K562 (cell line): Measurements from ENCODE around the gene CSNK1D. TPM values are rescaled to one million over a fixed set of nuclear protein-coding genes. Genes with fewer than 3 reads are reported as not detected.

Experiments used
- CBX3 ChIP-seq, 2 experiments: IDR thresholded peaks; 1 replicate in 1 of 2; 2 replicates in 1 of 2; pipeline ENCODE4 v1.6.1; 2012; ENCODE audit warnings: inconsistent platforms in 2 of 2, low read length in 2 of 2, borderline replicate concordance in 1 of 2, control low read depth in 1 of 2
- CBX5 ChIP-seq: IDR thresholded peaks from 2 replicates; pipeline ENCODE4 v1.6.1; 2014; ENCODE audit warnings: low read depth, borderline replicate concordance
- EGR1 ChIP-seq: fragments of 450-650 bp; conservative IDR thresholded peaks from 2 replicates; pipeline ENCODE4 v1.6.1; 2017; ENCODE audit warnings: mild to moderate bottlenecking
- EP300 ChIP-seq: IDR thresholded peaks from 2 replicates; pipeline ENCODE4 v1.6.1; 2012; ENCODE audit warnings: low read length, improper control_type of control experiment
- ETV6 ChIP-seq, 3 experiments: fragments of 150-350 bp in 1 of 3; sonication (generic) in 1 of 3; formaldehyde crosslinking in 1 of 3; IDR thresholded peaks; 2 replicates each; pipeline versions ENCODE4 v1.6.1 to v1.8.0; 2014 to 2022; ENCODE audit warnings: borderline replicate concordance in 2 of 3, low read depth in 2 of 3, antibody characterized with exemption in 1 of 3, low read length in 1 of 3, mild to moderate bottlenecking in 1 of 3, missing genetic modification reagents in 1 of 3
- HNRNPLL ChIP-seq: fragments of 200-400 bp; formaldehyde crosslinking; IDR thresholded peaks from 2 replicates; pipeline ENCODE4 v1.6.1; 2017; ENCODE audit warnings: low read length, low read depth, mild to moderate bottlenecking; ENCODE audit not compliant: poor library complexity, severe bottlenecking
- HOXB6 ChIP-seq: fragments of 250-450 bp; sonication (Bioruptor Pico); IDR thresholded peaks from 2 replicates; pipeline ENCODE4 v1.5.1; 2022; ENCODE audit warnings: mild to moderate bottlenecking, borderline replicate concordance
- MAZ ChIP-seq, 2 experiments: fragments of 450-650 bp in 1 of 2; sonication (generic) in 1 of 2; formaldehyde crosslinking; IDR thresholded peaks in 1 of 2; conservative IDR thresholded peaks in 1 of 2; 2 replicates each; pipeline versions ENCODE4 v1.4.0 to v1.5.0; 2020; ENCODE audit warnings: mild to moderate bottlenecking in 1 of 2, missing genetic modification reagents in 1 of 2
- MBD1 ChIP-seq: fragments of 250-450 bp; sonication (Bioruptor Pico); IDR thresholded peaks from 2 replicates; pipeline ENCODE4 v1.8.0; 2022; ENCODE audit warnings: inconsistent platforms
- PCBP1 ChIP-seq: fragments of 200-400 bp; formaldehyde crosslinking; IDR thresholded peaks from 2 replicates; pipeline ENCODE4 v1.6.1; 2018; ENCODE audit warnings: mild to moderate bottlenecking, low read depth, low read length; ENCODE audit not compliant: poor library complexity, severe bottlenecking
- PHF20 ChIP-seq: fragments of 450-650 bp; IDR thresholded peaks from 2 replicates; pipeline ENCODE4 v1.6.1; 2018; ENCODE audit not compliant: partially characterized antibody
- POLR2G ChIP-seq: fragments of 200-400 bp; formaldehyde crosslinking; IDR thresholded peaks from 2 replicates; pipeline ENCODE4 v1.6.1; 2017; ENCODE audit warnings: low read depth, mild to moderate bottlenecking, antibody characterized with exemption, low read length, moderate library complexity
- RAD21 ChIP-seq, 2 experiments: fragments of 250-450 bp in 1 of 2; fragments of 450-650 bp in 1 of 2; sonication (Bioruptor Pico) in 1 of 2; formaldehyde crosslinking in 1 of 2; IDR thresholded peaks in 1 of 2; conservative IDR thresholded peaks in 1 of 2; 2 replicates each; pipeline versions ENCODE4 v1.4.0 to v1.8.0; 2020 to 2022; ENCODE audit warnings: mild to moderate bottlenecking in 2 of 2, moderate library complexity in 1 of 2
- RBM22 ChIP-seq: fragments of 200-400 bp; formaldehyde crosslinking; IDR thresholded peaks from 2 replicates; pipeline ENCODE4 v1.6.1; 2018; ENCODE audit warnings: low read length, low read depth; ENCODE audit not compliant: poor library complexity, severe bottlenecking
- SMAD1 ChIP-seq: fragments of 150-350 bp; IDR thresholded peaks from 2 replicates; pipeline ENCODE4 v1.6.1; 2014; ENCODE audit warnings: low read length, low read depth; ENCODE audit not compliant: partially characterized antibody
- U2AF1 ChIP-seq: fragments of 200-400 bp; formaldehyde crosslinking; optimal IDR thresholded peaks from 2 replicates; pipeline ENCODE3; 2017; ENCODE audit warnings: mild to moderate bottlenecking, low read depth, low read length, moderate library complexity
- XRCC5 ChIP-seq: fragments of 200-400 bp; formaldehyde crosslinking; IDR thresholded peaks from 2 replicates; pipeline ENCODE4 v1.6.1; 2017; ENCODE audit warnings: low read depth, mild to moderate bottlenecking, low read length
- ZBTB2 ChIP-seq: fragments of 450-650 bp; IDR thresholded peaks from 2 replicates; pipeline ENCODE4 v1.6.1; 2016; ENCODE audit warnings: antibody characterized with exemption
- ZNF133 ChIP-seq: fragments of 250-450 bp; sonication (Bioruptor Pico); IDR thresholded peaks from 2 replicates; pipeline ENCODE4 v1.4.0; 2020; ENCODE audit warnings: mild to moderate bottlenecking
- polyA plus RNA-seq, 8 experiments: library from polyadenylated mRNA; depleted of rRNA in 4 of 8; stranded (reverse) in 5 of 8; unstranded in 3 of 8; fragments of >200 nt; fragmentation: Nextera tagmentation in 2 of 8; fragmentation: Illumina TruSeq in 1 of 8; extraction: Ambion mirVana in 2 of 8; extraction: Trizol in 1 of 8; gene quantifications; 2 replicates each; pipeline versions ENCODE4 v1.2.1 to v1.2.3, GENCODE V29; 2011 to 2014; ENCODE audit warnings: inconsistent platforms in 1 of 8, missing spikeins in 1 of 8
- total RNA-seq, 7 experiments: library from RNA; depleted of rRNA in 6 of 7; stranded (reverse); fragments of >200 nt in 6 of 7; fragmentation: Illumina TruSeq in 2 of 7; extraction: Trizol in 2 of 7; gene quantifications; 2 replicates each; pipeline versions ENCODE4 v1.2.1 to v1.2.3, GENCODE V29; 2011 to 2021; ENCODE audit warnings: low replicate concordance in 1 of 7
- TF ChIP-seq, protein P1 (sequence below): fragments of 250-450 bp; sonication (Bioruptor Pico); IDR thresholded peaks from 2 replicates; pipeline ENCODE4 v1.6.1; 2021; ENCODE audit warnings: mild to moderate bottlenecking
- TF ChIP-seq, protein P2 (sequence below), 2 experiments: fragments of 250-450 bp in 1 of 2; fragments of 450-650 bp in 1 of 2; sonication (Bioruptor Pico) in 1 of 2; IDR thresholded peaks; 2 replicates each; pipeline versions ENCODE4 v1.6.1 to v1.8.0; 2016 to 2021; ENCODE audit warnings: mild to moderate bottlenecking in 2 of 2, moderate library complexity in 2 of 2, missing compliant biosample characterization in 1 of 2, missing genetic modification characterization in 1 of 2

Gene CSNK1D
- total and polyA plus RNA-seq, 9 of the 15 experiments (the other 6 are each of a cell fraction or from before 2014, with no cell fraction given): 6.5 to 133 (median 41.3) TPM

- TF ChIP-seq, protein P1, sequence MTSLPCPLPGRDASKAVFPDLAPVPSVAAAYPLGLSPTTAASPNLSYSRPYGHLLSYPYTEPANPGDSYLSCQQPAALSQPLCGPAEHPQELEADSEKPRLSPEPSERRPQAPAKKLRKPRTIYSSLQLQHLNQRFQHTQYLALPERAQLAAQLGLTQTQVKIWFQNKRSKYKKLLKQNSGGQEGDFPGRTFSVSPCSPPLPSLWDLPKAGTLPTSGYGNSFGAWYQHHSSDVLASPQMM (CRISPR knock-in tag): no peak
- TF ChIP-seq RAD21 (CRISPR knock-in tag; conservative IDR thresholded peaks at IDR 0.05 in 1 of 2, IDR thresholded peaks at IDR 0.05 in 1 of 2) (no peak), SMAD1 (no peak), ETV6 (IDR thresholded peaks at IDR 0.05; ENCODE audit: borderline replicate concordance in 1 of 2, low read depth in 2 of 2, low read length in 1 of 2) (no peak), ETV6 (CRISPR knock-in tag; IDR thresholded peaks at IDR 0.05; ENCODE audit: borderline replicate concordance) (0 out of 2 replicates have a peak, but pooled peaks have one; percentile 13), MBD1 (no peak), PHF20 (peak; percentile 14), U2AF1 (peak; percentile 71), EP300 (peak; percentile 19; the same call in 1 of the 2 replicates), EGR1 (peak; percentile 100), HNRNPLL (peak; percentile 96), CBX5 (no peak), HOXB6 (no peak), ZBTB2 (no peak), MAZ (CRISPR knock-in tag; conservative IDR thresholded peaks at IDR 0.05 in 1 of 2, IDR thresholded peaks at IDR 0.05 in 1 of 2) (peak; percentile 88 to 98), POLR2G (peak; percentile 79), PCBP1 (peak; percentile 75), ZNF133 (no peak), RBM22 (peak; percentile 96), CBX3 (IDR thresholded peaks at IDR 0.05; ENCODE audit: borderline replicate concordance in 1 of 2, low read length in 2 of 2) (0 out of 3 replicates have a peak, but pooled peaks of 1 of the 2 experiments have one; percentile 28), XRCC5 (peak; percentile 78; the same call in 1 of the 2 replicates)
- TF ChIP-seq, protein P2, sequence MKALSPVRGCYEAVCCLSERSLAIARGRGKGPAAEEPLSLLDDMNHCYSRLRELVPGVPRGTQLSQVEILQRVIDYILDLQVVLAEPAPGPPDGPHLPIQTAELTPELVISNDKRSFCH (CRISPR knock-in tag; IDR thresholded peaks at IDR 0.05): no peak
- TF ChIP-seq, protein P2 (tag; IDR thresholded peaks at IDR 0.05): peak; percentile 74; the same call in 1 of the 2 replicates
Observed at GRCh38 chr17:82212331-82213250, 60.9 kb downstream of the CSNK1D start, which contains the start of gene CCDC57 (continued).
